CD4-positive, alpha-beta T cell treated with Interleukin-21 for 1 hour (primary cell): ENCODE measurements around the gene TINCR.
"Not testable (repeated sequence)": the region's sequence is repeated elsewhere in the genome, so short reads cannot be mapped to it uniquely, and the experiment has no call there.

Experiments
- DNase-seq: peaks from one replicate; pipeline ENCODE4 v3.0.0-alpha.2; 2020

Gene TINCR

DNA sequence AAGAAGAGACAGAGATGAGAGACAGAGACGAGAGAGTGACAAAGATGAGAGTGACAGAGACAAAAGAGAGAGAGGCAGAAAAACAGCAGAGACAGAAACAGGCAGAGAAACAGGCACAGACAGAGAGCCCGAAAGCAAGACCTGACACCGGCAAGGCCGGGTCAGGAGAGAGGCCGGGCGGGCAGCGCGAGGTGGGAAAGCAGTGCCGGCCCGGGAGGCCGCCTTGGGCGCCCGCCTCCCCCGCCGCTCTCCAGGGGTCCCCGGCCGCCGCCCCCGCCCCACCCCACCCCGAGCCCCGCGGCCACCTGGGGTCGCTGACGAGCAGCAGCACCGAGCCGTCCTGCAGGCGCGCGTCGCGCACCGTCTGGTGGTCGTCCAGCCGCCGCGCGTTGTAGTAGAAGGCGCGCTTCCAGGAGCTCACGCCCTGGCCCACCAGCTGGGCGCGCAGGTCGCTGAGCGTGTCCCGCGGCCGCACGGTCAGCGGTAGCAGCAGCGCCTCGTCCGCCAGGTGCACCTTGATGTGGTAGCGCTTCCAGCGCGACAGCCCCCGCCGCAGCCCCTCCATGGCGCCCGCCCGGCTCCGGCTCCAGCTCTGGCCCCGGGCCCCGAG, at the start of gene TINCR:
TINCR (minus strand) TSS at position 594 of the 610 bp plus-strand sequence.
- DNase-seq = no peak

- no peak for DNase-seq
These were observed 49.3 kb upstream of the TINCR start for GRCh38 chr19:5617080-5617479.

- no peak for DNase-seq
These were observed 48.1 kb upstream of the TINCR start for GRCh38 chr19:5615756-5616327.

DNA sequence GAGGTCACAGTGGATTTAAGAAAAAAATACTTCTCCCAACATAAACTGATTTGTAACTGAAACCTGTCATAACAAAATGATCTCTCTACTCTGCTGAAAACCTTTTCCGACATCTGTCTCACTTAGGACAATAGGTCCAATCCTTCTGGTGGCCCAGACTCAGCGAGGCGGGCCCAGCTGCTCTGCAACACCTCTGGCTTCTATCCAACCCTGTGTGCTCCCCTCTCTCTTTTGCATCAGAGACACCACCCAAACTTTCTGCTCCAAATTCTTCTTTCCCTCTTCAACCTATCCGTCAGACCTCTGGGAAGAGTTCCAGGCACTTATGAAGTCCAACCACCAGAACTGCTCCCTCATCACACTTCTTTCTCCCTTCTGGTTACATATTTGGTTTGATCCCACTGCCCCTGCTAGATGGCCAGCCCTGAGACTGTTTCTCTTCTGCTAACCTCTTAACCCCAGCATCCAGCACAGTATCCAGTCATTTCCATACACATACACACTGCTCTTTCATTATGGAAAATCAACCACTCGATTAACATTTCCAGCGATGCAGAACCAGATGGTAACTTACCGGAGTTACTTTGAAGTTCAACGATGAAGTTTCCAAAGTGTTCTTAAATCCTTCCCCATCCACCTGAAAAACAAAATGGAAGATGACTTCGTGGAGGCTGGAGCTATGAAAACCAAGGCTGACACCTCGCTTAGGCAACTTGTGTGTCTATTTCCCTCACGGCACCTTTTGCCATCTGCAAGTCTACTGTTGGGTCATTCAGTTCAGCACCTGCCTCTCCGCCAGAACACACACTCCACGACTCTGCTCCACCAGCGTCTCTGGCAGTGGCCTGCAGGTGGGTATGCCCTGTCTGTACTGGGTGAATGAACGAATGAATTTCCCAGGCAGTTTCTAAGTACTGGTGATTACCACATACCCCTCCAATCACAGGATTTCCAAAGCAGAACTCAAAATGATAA, 45.4 kb upstream of the TINCR start:
- DNase-seq = no peak

DNA sequence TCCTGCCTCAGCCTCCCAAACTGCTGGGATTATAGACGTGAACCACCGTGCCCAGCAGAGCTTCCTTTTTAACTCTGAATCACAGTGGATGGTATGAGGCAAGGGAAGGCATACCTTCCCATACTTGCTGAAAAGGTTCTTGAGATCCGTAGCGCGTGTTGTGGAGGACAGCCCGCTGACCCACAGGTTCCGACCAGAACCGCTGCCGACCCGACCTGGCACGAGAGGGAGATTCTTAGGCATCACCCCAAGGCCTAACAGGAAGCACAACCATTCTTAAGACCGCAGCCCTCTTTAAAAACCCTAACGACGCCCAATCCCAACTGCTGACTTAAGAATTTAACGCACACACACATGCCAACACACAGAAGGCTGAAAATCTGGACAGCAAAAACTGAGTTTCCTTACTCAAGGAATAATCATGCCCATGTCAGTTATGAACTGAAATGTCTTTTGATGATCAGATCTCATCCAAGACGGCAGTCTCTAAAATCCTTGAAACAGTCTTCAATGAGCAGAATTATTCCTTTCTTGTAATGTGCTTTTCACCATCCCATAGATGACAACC, 42.2 kb upstream of the TINCR start:
- no peak for DNase-seq

GRCh38 chr19:5608766-5609165, 41.0 kb upstream of the TINCR start:
- DNase-seq = not testable (repeated sequence)

DNA sequence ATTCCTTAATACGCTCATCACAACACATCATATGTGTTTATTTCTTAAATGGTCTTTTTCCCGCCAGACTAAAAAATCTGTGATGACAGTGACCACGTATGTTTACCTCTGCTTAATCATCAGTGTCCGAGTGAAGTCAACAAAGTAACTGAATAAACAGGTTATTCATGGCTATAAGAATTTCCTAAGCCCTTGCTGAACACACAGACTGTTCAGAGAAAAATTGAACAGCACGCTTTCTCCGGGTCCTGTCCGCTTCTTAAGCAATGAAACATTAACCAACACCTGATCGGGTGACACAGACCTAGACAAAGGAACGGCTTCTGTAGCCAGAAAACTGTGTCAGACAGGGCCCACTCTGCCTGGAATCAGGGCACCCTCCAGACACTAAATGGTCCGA, 40.5 kb upstream of the TINCR start:
- no peak for DNase-seq

- no peak for DNase-seq
These were observed 39.8 kb upstream of the TINCR start for GRCh38 chr19:5607318-5608275.

GRCh38 chr19:5605362-5605761, 37.6 kb upstream of the TINCR start:
- DNase-seq = no peak

DNA sequence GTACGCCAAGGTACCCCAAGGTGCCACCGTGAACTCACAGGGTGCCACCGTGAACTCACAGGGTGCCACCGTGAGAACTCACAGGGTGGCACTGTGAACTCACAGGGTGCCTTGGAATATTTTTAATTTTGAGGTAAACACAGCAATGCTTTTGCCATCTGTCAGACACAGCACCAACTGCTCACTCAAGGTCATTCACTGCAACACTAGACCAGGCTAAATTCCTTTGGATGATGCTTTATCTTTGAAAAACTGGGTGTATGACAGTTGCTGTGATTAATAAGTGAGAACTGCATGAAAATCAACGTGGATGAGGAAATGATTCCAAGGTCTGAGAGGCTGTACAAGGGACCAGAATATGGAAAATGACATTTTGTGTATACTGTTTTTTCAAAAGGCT, 35.9 kb upstream of the TINCR start:
- DNase-seq = no peak

DNA sequence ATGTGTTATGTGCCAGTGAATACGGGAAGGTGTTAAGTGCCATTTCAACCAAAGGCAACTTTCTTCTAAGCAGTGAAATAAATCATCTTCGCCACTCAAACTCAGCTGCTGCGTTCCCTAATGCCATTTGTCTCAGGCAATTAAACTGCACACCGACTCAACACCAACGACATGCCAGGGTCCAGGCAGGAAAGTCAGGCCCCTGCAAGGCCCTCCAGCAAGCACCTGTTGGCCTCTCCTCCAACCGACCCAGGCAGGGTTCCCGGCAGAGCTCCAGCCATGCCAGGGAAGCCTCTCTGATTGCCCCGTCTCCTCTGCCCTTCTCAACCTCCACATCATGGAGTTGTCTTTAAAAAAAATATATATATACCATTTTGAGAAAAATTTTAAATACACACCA, 33.0 kb upstream of the TINCR start:
- DNase-seq = no peak

GRCh38 chr19:5595745-5596144, 28.0 kb upstream of the TINCR start:
- no peak for DNase-seq

- DNase-seq = no peak
These were observed 27.4 kb upstream of the TINCR start for GRCh38 chr19:5595129-5595528.

DNA sequence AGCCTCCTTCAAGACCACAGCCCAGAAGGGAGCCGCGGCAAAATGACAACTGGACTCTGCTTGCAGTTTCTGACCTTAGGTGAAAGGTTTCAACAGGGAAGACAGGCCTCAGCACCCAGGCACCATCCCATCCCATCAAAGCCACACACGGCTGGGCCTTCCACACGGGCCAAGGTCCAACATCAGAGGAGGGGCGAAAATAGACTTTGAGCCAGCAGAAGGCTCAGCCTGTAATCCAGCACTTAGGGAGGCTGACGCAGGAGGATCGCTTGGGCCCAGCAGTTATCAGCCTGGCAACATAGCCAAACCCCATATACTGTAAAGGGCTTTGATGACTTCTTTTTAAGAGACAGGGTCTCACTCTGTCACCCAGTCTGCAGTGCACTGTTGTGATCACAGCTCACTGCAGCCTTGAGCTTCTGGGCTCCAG, 26.8 kb upstream of the TINCR start:
- DNase-seq = no peak

GRCh38 chr19:5593343-5594255, 25.8 kb upstream of the TINCR start:
- no peak for DNase-seq

- DNase-seq = no peak
These were observed 25.0 kb upstream of the TINCR start for GRCh38 chr19:5592531-5593342.

- DNase-seq = no peak
These were observed 23.7 kb upstream of the TINCR start for GRCh38 chr19:5591476-5591875.

DNA sequence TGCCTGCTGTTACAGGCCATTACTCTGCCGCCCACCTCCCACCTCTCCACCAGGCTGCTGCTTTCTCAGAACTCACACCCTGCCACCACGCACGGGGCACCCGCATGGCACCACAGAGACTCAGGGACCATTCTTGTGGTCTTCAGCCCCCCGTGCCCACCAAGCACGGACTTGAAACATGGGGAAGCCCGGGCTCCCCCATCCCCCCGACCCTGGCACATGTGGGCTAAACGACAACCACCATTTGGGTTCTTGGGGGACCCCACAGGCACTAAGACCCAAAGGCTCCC, 23.1 kb upstream of the TINCR start:
- DNase-seq = no peak

DNA sequence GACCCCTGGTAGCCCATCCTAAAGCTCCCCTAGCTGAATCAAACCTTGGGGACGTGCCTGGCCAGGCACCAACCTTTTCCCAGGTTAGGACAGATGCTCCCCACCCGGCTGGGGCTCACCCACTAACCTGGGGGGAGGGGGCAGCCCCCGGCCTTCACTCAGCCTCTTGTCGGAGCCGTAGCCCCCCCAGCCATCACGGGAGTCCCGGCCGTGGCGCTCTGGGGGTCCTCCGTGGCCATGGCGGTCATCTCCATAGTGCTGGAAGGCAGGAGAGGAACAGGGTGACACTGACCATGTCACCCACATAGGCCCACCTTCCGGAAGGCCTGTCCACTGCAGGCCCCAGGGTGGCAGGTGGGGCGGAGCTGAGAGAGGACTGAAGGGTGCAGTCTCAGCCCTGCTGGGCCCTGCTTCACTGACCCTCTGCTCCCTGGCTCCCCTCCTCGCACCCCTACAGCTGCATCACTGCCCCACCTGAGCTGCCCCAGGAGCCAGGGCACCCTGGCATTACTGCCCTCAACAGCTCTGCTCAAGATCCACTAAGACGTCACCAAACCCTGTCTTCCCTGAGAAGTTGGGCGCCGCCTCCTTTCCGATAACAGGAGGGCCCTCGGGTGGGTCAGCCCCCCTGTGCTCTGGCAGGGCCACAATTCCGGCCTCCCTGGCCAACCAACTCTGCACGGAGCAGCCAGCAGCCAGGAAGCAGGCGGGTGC, 22.6 kb upstream of the TINCR start:
- no peak for DNase-seq
